A549 (cell line): ENCODE results near the gene PRSS50. TPM values are rescaled to one million over a fixed set of nuclear protein-coding genes. Genes with fewer than 3 reads are reported as not detected.

Source experiments
- ATAC-seq, 2 experiments: fragments of 200-7000 bp in 1 of 2; fragments of >200 bp in 1 of 2; cut with Nextera tagmentation in 1 of 2; cut with Tn5 transposase in 1 of 2; 3 replicates each; pipeline versions ENCODE4 v1.8.0 to v1.9.1; 2018 to 2020; ENCODE audit warnings: mild to moderate bottlenecking in 1 of 2, moderate library complexity in 1 of 2
- CTCF ChIA-PET: fragments of 300-600 bp; sonication (Branson Sonifier 250); formaldehyde crosslinking; extraction: SDS; loops from one replicate; lab custom pipeline; 2021; ENCODE audit warnings: antibody characterized with exemption, inconsistent platforms; lab: Yijun Ruan, JAX
- POLR2A ChIA-PET: fragments of 350-600 bp; formaldehyde crosslinking; extraction: SDS; loops from one replicate; lab custom pipeline; 2021; ENCODE audit warnings: antibody characterized with exemption, inconsistent platforms; lab: Yijun Ruan, JAX
- DNase-seq, 2 experiments: peaks; one replicate each; pipeline versions ENCODE4 v3.0.0 to v3.0.0-alpha.2; 2011 to 2016; ENCODE audit warnings: low read depth in 1 of 2, low spot score in 1 of 2
- FAIRE-seq: peaks from 2 replicates; lab custom pipeline; 2011; peaks lifted over from hg19 to GRCh38; lab: Jason Lieb, UNC
- H3K27ac ChIP-seq, 2 experiments: fragments of >200 bp; sonication (Bioruptor Twin); formaldehyde crosslinking; 3 replicates each; pipeline ENCODE4 v1.5.1; 2016 to 2017
- H3K4me1 ChIP-seq: fragments of >200 bp; sonication (Bioruptor Twin); formaldehyde crosslinking; 3 replicates; pipeline ENCODE4 v1.6.1; 2016
- H3K4me2 ChIP-seq: fragments of >200 bp; sonication (Bioruptor Twin); formaldehyde crosslinking; 3 replicates; pipeline ENCODE4 v1.6.1; 2016
- H3K4me3 ChIP-seq: fragments of >200 bp; sonication (Bioruptor Twin); formaldehyde crosslinking; 3 replicates; pipeline ENCODE4 v1.5.1; 2016
- H3K9me3 ChIP-seq: fragments of >200 bp; sonication (Bioruptor Twin); formaldehyde crosslinking; 3 replicates; pipeline ENCODE4 v1.6.1; 2016
- BCL3 ChIP-seq: fragments of >200 bp; sonication (Bioruptor Twin); formaldehyde crosslinking; IDR thresholded peaks from 3 replicates; pipeline ENCODE4 v1.6.1; 2016
- CBX2 ChIP-seq: fragments of 200-600 bp; sonication (generic); IDR thresholded peaks from 2 replicates; pipeline ENCODE4 v1.6.1; 2016; ENCODE audit warnings: low read depth, mild to moderate bottlenecking, borderline replicate concordance
- CEBPB ChIP-seq, 2 experiments: fragments of >200 bp in 1 of 2; sonication (Bioruptor Twin) in 1 of 2; formaldehyde crosslinking in 1 of 2; IDR thresholded peaks; 2 replicates each; pipeline ENCODE4 v1.6.1; 2012 to 2016
- CHD2 ChIP-seq: fragments of 150-350 bp; IDR thresholded peaks from 2 replicates; pipeline ENCODE4 v1.6.1; 2014; ENCODE audit warnings: low read length; ENCODE audit not compliant: partially characterized antibody
- EHMT2 ChIP-seq: fragments of 200-600 bp; sonication (generic); IDR thresholded peaks from 2 replicates; pipeline ENCODE4 v1.6.1; 2016; ENCODE audit warnings: antibody characterized with exemption, low read depth, mild to moderate bottlenecking, moderate library complexity
- ESRRA ChIP-seq: fragments of 150-350 bp; IDR thresholded peaks from 2 replicates; pipeline ENCODE4 v1.6.1; 2014; ENCODE audit warnings: mild to moderate bottlenecking, low read length, borderline replicate concordance
- HDAC2 ChIP-seq: fragments of 200-600 bp; sonication (generic); IDR thresholded peaks from 2 replicates; pipeline ENCODE4 v1.6.1; 2016
- KDM1A ChIP-seq: fragments of 200-600 bp; sonication (generic); IDR thresholded peaks from 2 replicates; pipeline ENCODE4 v1.6.1; 2016; ENCODE audit warnings: low read depth, mild to moderate bottlenecking
- MAFK ChIP-seq: fragments of 450-650 bp; IDR thresholded peaks from 2 replicates; pipeline ENCODE4 v1.6.1; 2014; ENCODE audit not compliant: partially characterized antibody
- NFE2L2 ChIP-seq: fragments of 150-350 bp; conservative IDR thresholded peaks from 2 replicates; pipeline ENCODE4 v1.6.1; 2014; ENCODE audit warnings: low read length
- NPAS2 ChIP-seq: fragments of 250-450 bp; sonication (Bioruptor Pico); IDR thresholded peaks from 2 replicates; pipeline ENCODE4 v1.8.0; 2022; ENCODE audit warnings: mild to moderate bottlenecking, moderate library complexity, borderline replicate concordance
- RAD21 ChIP-seq, 2 experiments: fragments of >200 bp in 1 of 2; sonication (Bioruptor Twin) in 1 of 2; formaldehyde crosslinking in 1 of 2; IDR thresholded peaks in 1 of 2; conservative IDR thresholded peaks in 1 of 2; 2 replicates in 1 of 2; 3 replicates in 1 of 2; pipeline ENCODE4 v1.6.1; 2012 to 2018; ENCODE audit warnings: inconsistent platforms in 1 of 2
- RNF2 ChIP-seq: fragments of 200-600 bp; sonication (generic); IDR thresholded peaks from 2 replicates; pipeline ENCODE4 v1.6.1; 2016; ENCODE audit warnings: low read depth, mild to moderate bottlenecking, antibody characterized with exemption, moderate library complexity, borderline replicate concordance
- SREBF2 ChIP-seq: fragments of 450-650 bp; IDR thresholded peaks from 2 replicates; pipeline ENCODE4 v1.6.1; 2014; ENCODE audit warnings: mild to moderate bottlenecking, moderate library complexity
- TFCP2L1 ChIP-seq: fragments of 250-450 bp; sonication (Bioruptor Pico); IDR thresholded peaks from 2 replicates; pipeline ENCODE4 v1.5.0; 2021; ENCODE audit warnings: mild to moderate bottlenecking
- WGBS: methylation state at CpG from one replicate; pipeline ENCODE4 v1.1.6; 2017; ENCODE audit errors: missing lambda C conversion rate; 5-methylcytosine and 5-hydroxymethylcytosine counted together
- polyA plus RNA-seq, 4 experiments: library from polyadenylated mRNA; depleted of rRNA in 3 of 4; stranded (reverse); fragments of >200 nt; fragmentation: RNase III in 1 of 4; extraction: RNeasy Plus Mini Kit Qiagen cat#74134 plus additional on column Dnase treatment in 1 of 4; gene quantifications; 2 replicates in 3 of 4; 3 replicates in 1 of 4; pipeline ENCODE4 v1.2.3, GENCODE V29; 2011 to 2017
- TF ChIP-seq, protein P1 (sequence below): IDR thresholded peaks from 2 replicates; pipeline ENCODE4 v1.6.1; 2012
- TF ChIP-seq, protein P2 (sequence below): fragments of >200 bp; sonication (Bioruptor Twin); formaldehyde crosslinking; IDR thresholded peaks from 3 replicates; pipeline ENCODE4 v1.5.1; 2016

The PRSS50 gene
- polyA plus RNA-seq, 2 of the 4 experiments (the other 2 are of a cell fraction) = not detected

- no peak overlapping the region for H3K4me2 ChIP-seq
- ATAC-seq = no peak
- H3K9me3 ChIP-seq = no peaks in the 10 kb centered on the region
- H3K4me3 ChIP-seq = no peak overlapping the region
- no peak for DNase-seq
- FAIRE-seq = no peak
- ChIA-PET CTCF (interaction anchor here (0.8 kb wide), 1 partner anchor 19 kb away, joined by 3 read pairs; no protein-coding TSS in a partner anchor), POLR2A (no interaction called here)
- TF ChIP-seq MAFK = no peak
- TF ChIP-seq CBX2 = no peak
- no peak for TF ChIP-seq NPAS2
- no peak for TF ChIP-seq ESRRA
- WGBS = 80% methylated on average over 5 of the region's 8 CpGs
- H3K4me1 ChIP-seq = no peaks in the 10 kb centered on the region
- no peak overlapping the region for H3K27ac ChIP-seq
These were observed 17.8 kb downstream of the PRSS50 start for GRCh38 chr3:46699676-46700523.

- no peaks in the 10 kb centered on the region for H3K9me3 ChIP-seq
- no peak for DNase-seq
- H3K27ac ChIP-seq = no peak overlapping the region
- ChIA-PET CTCF (interaction anchor here (0.5 to 1.3 kb wide), 4 partner anchors 199 to 816 kb away, joined by 3 to 4 read pairs (median 3); no protein-coding TSS in a partner anchor), POLR2A (no interaction called here)
- no peak for ATAC-seq
- TF ChIP-seq CHD2 (no peak), BCL3 (no peak), RAD21 (conservative IDR thresholded peaks at IDR 0.05 in 1 of 2, IDR thresholded peaks at IDR 0.05 in 1 of 2) (no peak), HDAC2 (no peak), EHMT2 (no peak), RNF2 (no peak), CEBPB (IDR thresholded peaks at IDR 0.05) (no peak), NFE2L2 (no peak), TFCP2L1 (CRISPR knock-in tag) (no peak), KDM1A (no peak), SREBF2 (no peak)
- TF ChIP-seq, protein P1, sequence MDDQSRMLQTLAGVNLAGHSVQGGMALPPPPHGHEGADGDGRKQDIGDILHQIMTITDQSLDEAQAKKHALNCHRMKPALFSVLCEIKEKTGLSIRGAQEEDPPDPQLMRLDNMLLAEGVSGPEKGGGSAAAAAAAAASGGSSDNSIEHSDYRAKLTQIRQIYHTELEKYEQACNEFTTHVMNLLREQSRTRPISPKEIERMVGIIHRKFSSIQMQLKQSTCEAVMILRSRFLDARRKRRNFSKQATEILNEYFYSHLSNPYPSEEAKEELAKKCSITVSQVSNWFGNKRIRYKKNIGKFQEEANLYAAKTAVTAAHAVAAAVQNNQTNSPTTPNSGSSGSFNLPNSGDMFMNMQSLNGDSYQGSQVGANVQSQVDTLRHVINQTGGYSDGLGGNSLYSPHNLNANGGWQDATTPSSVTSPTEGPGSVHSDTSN = no peak
- TF ChIP-seq, protein P2, sequence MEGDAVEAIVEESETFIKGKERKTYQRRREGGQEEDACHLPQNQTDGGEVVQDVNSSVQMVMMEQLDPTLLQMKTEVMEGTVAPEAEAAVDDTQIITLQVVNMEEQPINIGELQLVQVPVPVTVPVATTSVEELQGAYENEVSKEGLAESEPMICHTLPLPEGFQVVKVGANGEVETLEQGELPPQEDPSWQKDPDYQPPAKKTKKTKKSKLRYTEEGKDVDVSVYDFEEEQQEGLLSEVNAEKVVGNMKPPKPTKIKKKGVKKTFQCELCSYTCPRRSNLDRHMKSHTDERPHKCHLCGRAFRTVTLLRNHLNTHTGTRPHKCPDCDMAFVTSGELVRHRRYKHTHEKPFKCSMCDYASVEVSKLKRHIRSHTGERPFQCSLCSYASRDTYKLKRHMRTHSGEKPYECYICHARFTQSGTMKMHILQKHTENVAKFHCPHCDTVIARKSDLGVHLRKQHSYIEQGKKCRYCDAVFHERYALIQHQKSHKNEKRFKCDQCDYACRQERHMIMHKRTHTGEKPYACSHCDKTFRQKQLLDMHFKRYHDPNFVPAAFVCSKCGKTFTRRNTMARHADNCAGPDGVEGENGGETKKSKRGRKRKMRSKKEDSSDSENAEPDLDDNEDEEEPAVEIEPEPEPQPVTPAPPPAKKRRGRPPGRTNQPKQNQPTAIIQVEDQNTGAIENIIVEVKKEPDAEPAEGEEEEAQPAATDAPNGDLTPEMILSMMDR = no peak
- WGBS = 100% methylated on average over 3 of the region's 4 CpGs
- FAIRE-seq = no peak
- H3K4me1 ChIP-seq = peaks cover 18% of the 10 kb centered on the region
- no peak overlapping the region for H3K4me3 ChIP-seq
- no peak overlapping the region for H3K4me2 ChIP-seq
These were observed 21.4 kb downstream of the PRSS50 start for GRCh38 chr3:46695962-46696894.
